SK-N-MC (cell line): ENCODE results near the gene ANKMY1.

Experiments
- DNase-seq: peaks from one replicate; pipeline ENCODE4 v3.0.0-alpha.2; 2011; ENCODE audit warnings: low read depth, low spot score
- H3K27ac ChIP-seq: fragments of 200-600 bp; sonication (generic); 2 replicates; pipeline ENCODE4 v1.5.1; 2016; ENCODE audit warnings: mixed run types
- H3K36me3 ChIP-seq: fragments of 200-600 bp; sonication (generic); 2 replicates; pipeline ENCODE4 v1.6.1; 2017; ENCODE audit warnings: antibody characterized with exemption, low read length, mixed read lengths; ENCODE audit not compliant: insufficient read depth
- H3K4me3 ChIP-seq: fragments of 200-600 bp; sonication (generic); 2 replicates; pipeline ENCODE4 v1.5.1; 2016
- H3K9ac ChIP-seq: fragments of 200-600 bp; sonication (generic); 2 replicates; pipeline ENCODE4 v1.8.0; 2017; ENCODE audit warnings: mixed run types, mixed read lengths; ENCODE audit not compliant: insufficient read length
- H3K9me3 ChIP-seq: fragments of 200-600 bp; sonication (generic); 2 replicates; pipeline ENCODE4 v1.6.1; 2017; ENCODE audit warnings: low read depth, mild to moderate bottlenecking, antibody characterized with exemption, low read length, moderate library complexity, mixed read lengths
- EZH2 ChIP-seq: fragments of 200-600 bp; sonication (generic); IDR thresholded peaks from one replicate; pipeline ENCODE4 v1.6.1; 2017; ENCODE audit warnings: antibody characterized with exemption
- FOXP2 ChIP-seq: optimal IDR thresholded peaks from 2 replicates; pipeline ENCODE3; 2011; ENCODE audit warnings: mild to moderate bottlenecking, moderate library complexity; ENCODE audit not compliant: insufficient read depth; ENCODE audit errors: extremely low read length, control extremely low read depth
- POLR2AphosphoS5 ChIP-seq: IDR thresholded peaks from 2 replicates; pipeline ENCODE4 v1.6.1; 2012; ENCODE audit warnings: mild to moderate bottlenecking, low read depth, low read length, borderline replicate concordance

The ANKMY1 gene

DNA sequence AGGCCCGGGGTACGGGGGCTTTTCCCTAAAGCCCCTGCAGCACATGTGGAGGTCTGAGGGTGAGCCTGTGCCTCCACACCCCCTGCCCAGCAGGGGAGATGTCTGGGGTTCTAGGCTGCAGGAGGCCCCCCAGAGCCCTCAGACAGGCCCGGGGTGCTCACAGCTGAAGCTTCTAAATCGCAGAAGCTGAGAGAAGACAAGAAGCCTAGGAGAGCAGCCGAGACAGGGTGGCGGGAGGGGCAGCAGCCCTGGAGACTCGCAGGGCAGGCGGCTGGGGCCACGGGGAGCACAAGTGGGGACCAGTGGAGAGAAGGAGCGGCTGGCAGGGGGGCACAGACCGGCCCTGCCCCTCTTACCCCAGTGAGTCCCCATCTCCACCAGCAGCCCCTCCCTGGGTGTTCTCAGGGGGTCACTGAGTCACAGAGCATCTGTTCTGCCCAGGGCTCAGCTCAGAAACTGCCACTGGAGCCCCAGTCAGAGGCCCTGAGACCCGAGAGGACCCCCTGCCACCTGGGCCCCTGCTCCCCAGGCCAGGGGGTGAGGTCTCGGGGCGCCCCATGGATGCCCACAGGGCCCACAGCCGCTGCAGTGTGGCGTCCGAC is 96.2 kb downstream of the ANKMY1 start:
- H3K27ac ChIP-seq: no peak overlapping the region
- no peak for TF ChIP-seq EZH2
- H3K4me3 ChIP-seq: no peak overlapping the region
- DNase-seq: no peak
- H3K36me3 ChIP-seq: no peaks in the 10 kb centered on the region
- no peaks in the 10 kb centered on the region for H3K9me3 ChIP-seq
- no peak overlapping the region for H3K9ac ChIP-seq

GRCh38 chr2:240460781-240461431 is 96.9 kb downstream of the ANKMY1 start:
- DNase-seq: no peak
- TF ChIP-seq FOXP2 (no peak), EZH2 (no peak), POLR2AphosphoS5 (no peak)
- no peak overlapping the region for H3K27ac ChIP-seq

GRCh38 chr2:240460253-240460711 is 97.5 kb downstream of the ANKMY1 start:
- no peaks in the 10 kb centered on the region for H3K9me3 ChIP-seq
- H3K4me3 ChIP-seq: no peak overlapping the region
- H3K27ac ChIP-seq: no peak overlapping the region
- TF ChIP-seq EZH2: no peak
- no peak for TF ChIP-seq POLR2AphosphoS5
- TF ChIP-seq FOXP2: no peak
- no peak for DNase-seq
- no peak overlapping the region for H3K9ac ChIP-seq
- H3K36me3 ChIP-seq: no peaks in the 10 kb centered on the region

More at GRCh38 chr2:240460781-240461431, 96.9 kb downstream of the ANKMY1 start:
- Histone ChIP-seq H3K4me3 (no peak overlapping the region), H3K9ac (no peak overlapping the region), H3K36me3 (no peaks in the 10 kb centered on the region), H3K9me3 (no peaks in the 10 kb centered on the region)

GRCh38 chr2:240459401-240460252 is 98.2 kb downstream of the ANKMY1 start:
- DNase-seq: no peak

GRCh38 chr2:240458900-240459391 is 98.8 kb downstream of the ANKMY1 start:
- TF ChIP-seq EZH2: no peak
- no peak for TF ChIP-seq FOXP2
- TF ChIP-seq POLR2AphosphoS5: no peak

More at GRCh38 chr2:240459401-240460252, 98.2 kb downstream of the ANKMY1 start:
- H3K4me3 ChIP-seq: no peak overlapping the region
- no peaks in the 10 kb centered on the region for H3K9me3 ChIP-seq
- no peaks in the 10 kb centered on the region for H3K36me3 ChIP-seq
- H3K27ac ChIP-seq: no peak overlapping the region
- H3K9ac ChIP-seq: no peak overlapping the region
- TF ChIP-seq EZH2 (no peak), FOXP2 (no peak), POLR2AphosphoS5 (no peak)

DNA sequence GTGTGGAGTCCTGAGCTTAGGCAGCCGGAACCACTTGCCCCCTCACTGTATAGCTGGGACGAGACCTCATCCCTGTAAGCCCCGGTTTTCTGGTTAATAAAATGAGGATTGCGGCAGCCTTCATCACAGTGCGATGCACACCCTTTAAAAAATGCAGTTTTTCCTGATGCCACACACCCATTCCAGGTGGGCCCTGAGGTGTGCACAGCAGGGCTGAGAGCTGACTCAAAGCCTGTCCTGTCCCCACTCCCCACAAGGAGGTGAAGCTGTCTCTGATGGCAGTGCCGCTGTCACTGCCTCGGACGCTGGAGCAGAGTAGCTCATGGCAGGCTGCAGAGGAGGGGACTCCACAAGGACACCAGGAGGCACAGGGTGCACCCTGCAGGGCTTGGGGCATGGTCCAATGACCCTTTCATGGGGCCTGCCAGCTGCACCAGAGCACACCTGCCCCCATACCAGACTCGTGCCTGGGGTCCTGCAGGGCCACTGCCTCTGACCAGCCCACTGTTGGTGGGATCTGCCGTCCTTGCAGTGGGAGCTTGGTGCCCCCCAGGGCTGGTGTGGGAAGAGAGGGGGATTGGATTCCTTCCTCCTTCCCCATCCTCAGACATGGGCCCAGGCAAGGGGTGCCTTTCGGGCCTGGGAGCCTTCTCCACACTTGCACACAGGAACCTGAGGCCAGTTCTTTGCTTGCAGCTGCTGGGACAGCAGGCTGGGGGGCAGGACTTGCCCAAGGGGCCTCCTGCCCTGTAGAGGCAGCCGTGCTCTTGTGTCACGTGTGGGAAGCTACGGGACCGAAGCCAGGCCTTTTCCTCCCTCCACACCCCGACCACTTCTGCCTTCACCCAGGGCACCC is 99.5 kb downstream of the ANKMY1 start:
- no peak overlapping the region for H3K27ac ChIP-seq
- H3K9ac ChIP-seq: no peak overlapping the region
- no peaks in the 10 kb centered on the region for H3K9me3 ChIP-seq
- DNase-seq: no peak
- TF ChIP-seq POLR2AphosphoS5: no peak
- no peak for TF ChIP-seq FOXP2
- TF ChIP-seq EZH2: no peak
- H3K36me3 ChIP-seq: no peaks in the 10 kb centered on the region
- no peak overlapping the region for H3K4me3 ChIP-seq

More at GRCh38 chr2:240458900-240459391, 98.8 kb downstream of the ANKMY1 start:
- Histone ChIP-seq H3K27ac (no peak overlapping the region), H3K36me3 (no peaks in the 10 kb centered on the region), H3K9me3 (no peaks in the 10 kb centered on the region), H3K4me3 (no peak overlapping the region), H3K9ac (no peak overlapping the region)
- no peak for DNase-seq

GRCh38 chr2:240457223-240458043 is 100.4 kb downstream of the ANKMY1 start:
- no peak overlapping the region for H3K27ac ChIP-seq
- no peak overlapping the region for H3K4me3 ChIP-seq
- H3K9ac ChIP-seq: no peak overlapping the region
- TF ChIP-seq EZH2 (no peak), POLR2AphosphoS5 (no peak), FOXP2 (no peak)
- no peaks in the 10 kb centered on the region for H3K36me3 ChIP-seq
- DNase-seq: no peak
- no peaks in the 10 kb centered on the region for H3K9me3 ChIP-seq
